IMR-90 (cell line): ENCODE data around the gene ZYG11A. TPM values are rescaled to one million over a fixed set of nuclear protein-coding genes. Genes with fewer than 3 reads are reported as not detected.

Experiments used
- ATAC-seq: fragments of 200-7000 bp; cut with Tn5 transposase; 2 replicates; pipeline ENCODE4 v1.9.1; 2020; ENCODE audit warnings: low read depth, mild to moderate bottlenecking, moderate library complexity
- BruUV-seq: library from RNA; stranded (reverse); fragments of 400-500 nt; replicated peaks from 2 replicates; lab custom pipeline; 2021; lab: Mats Ljungman, UMichigan
- CTCF ChIA-PET: fragments of 300-600 bp; formaldehyde crosslinking; extraction: SDS; loops from one replicate; lab custom pipeline; 2021; ENCODE audit warnings: antibody characterized with exemption; lab: Yijun Ruan, JAX
- POLR2A ChIA-PET: fragments of 300-600 bp; sonication (Branson Sonifier 250); formaldehyde crosslinking; loops from one replicate; lab custom pipeline; 2022; ENCODE audit warnings: antibody characterized with exemption; ENCODE audit not compliant: unreplicated experiment; lab: Charles Lee
- DNase-seq: peaks from one replicate; pipeline ENCODE4 v3.0.0; 2013
- H2AFZ ChIP-seq: replicated peaks from 2 replicates; pipeline ENCODE3; 2013; ENCODE audit warnings: low read length, mild to moderate bottlenecking; ENCODE audit not compliant: poor library complexity
- H2AK5ac ChIP-seq: 2 replicates; pipeline ENCODE4 v1.6.1; 2013; ENCODE audit warnings: low read depth, low read length, inconsistent platforms
- H2AK9ac ChIP-seq: replicated peaks from 2 replicates; pipeline ENCODE3; 2013; ENCODE audit warnings: mild to moderate bottlenecking, low read depth, low read length, moderate library complexity; ENCODE audit not compliant: poor library complexity
- H2BK120ac ChIP-seq: 2 replicates; pipeline ENCODE4 v1.6.1; 2013; ENCODE audit warnings: low read depth, low read length, inconsistent platforms
- H2BK15ac ChIP-seq: 3 replicates; pipeline ENCODE4 v1.6.1; 2013; ENCODE audit warnings: low read depth, low read length, inconsistent platforms
- H2BK20ac ChIP-seq: 2 replicates; pipeline ENCODE4 v1.6.1; 2013; ENCODE audit warnings: low read depth, mild to moderate bottlenecking, inconsistent platforms, low read length, moderate library complexity
- H2BK5ac ChIP-seq: 2 replicates; pipeline ENCODE4 v1.6.1; 2013; ENCODE audit warnings: mild to moderate bottlenecking, low read depth, low read length, inconsistent platforms; ENCODE audit not compliant: poor library complexity, severe bottlenecking
- H3K14ac ChIP-seq: replicated peaks from 2 replicates; pipeline ENCODE4 v1.6.1; 2013; ENCODE audit warnings: low read depth, low read length, inconsistent platforms
- H3K18ac ChIP-seq: 2 replicates; pipeline ENCODE4 v1.6.1; 2013; ENCODE audit warnings: low read depth, low read length, control low read depth
- H3K23ac ChIP-seq: 2 replicates; pipeline ENCODE4 v1.6.1; 2013; ENCODE audit warnings: low read depth, low read length, inconsistent platforms
- H3K27ac ChIP-seq: 2 replicates; pipeline ENCODE4 v1.5.1; 2013; ENCODE audit warnings: mild to moderate bottlenecking, control low read depth, low read length; ENCODE audit not compliant: insufficient read depth
- H3K27me3 ChIP-seq: 2 replicates; pipeline ENCODE4 v1.6.1; 2013; ENCODE audit warnings: low read length; ENCODE audit not compliant: control insufficient read depth, insufficient read depth
- H3K36me3 ChIP-seq: 2 replicates; pipeline ENCODE4 v1.6.1; 2013; ENCODE audit warnings: low read length, mixed read lengths; ENCODE audit not compliant: control insufficient read depth, insufficient read depth
- H3K4ac ChIP-seq: 2 replicates; pipeline ENCODE4 v1.6.1; 2013; ENCODE audit warnings: low read depth, low read length, inconsistent platforms
- H3K4me1 ChIP-seq: 2 replicates; pipeline ENCODE4 v1.6.1; 2013; ENCODE audit warnings: low read length, mixed read lengths; ENCODE audit not compliant: control insufficient read depth, insufficient read depth
- H3K4me2 ChIP-seq: 2 replicates; pipeline ENCODE4 v1.6.1; 2013; ENCODE audit warnings: low read depth, mild to moderate bottlenecking, control low read depth, low read length, moderate library complexity
- H3K4me3 ChIP-seq: 2 replicates; pipeline ENCODE4 v1.5.1; 2013; ENCODE audit warnings: low read depth, mild to moderate bottlenecking, control low read depth, low read length, moderate library complexity; ENCODE audit not compliant: insufficient read depth
- H3K56ac ChIP-seq: 2 replicates; pipeline ENCODE4 v1.6.1; 2013; ENCODE audit warnings: low read length, inconsistent platforms; ENCODE audit not compliant: insufficient read depth; ENCODE audit errors: extremely low read depth
- H3K79me1 ChIP-seq, 2 experiments: 2 replicates each; pipeline ENCODE4 v1.6.1; 2013; ENCODE audit warnings: low read length in 2 of 2, inconsistent platforms in 1 of 2, low read depth in 1 of 2
- H3K9ac ChIP-seq: 2 replicates; pipeline ENCODE4 v1.6.1; 2013; ENCODE audit warnings: low read depth, low read length, control low read depth
- H3K9me1 ChIP-seq: 2 replicates; pipeline ENCODE4 v1.6.1; 2013; ENCODE audit warnings: low read length, inconsistent platforms; ENCODE audit not compliant: insufficient read depth
- H3K9me3 ChIP-seq: 2 replicates; pipeline ENCODE4 v1.6.1; 2013; ENCODE audit warnings: low read length; ENCODE audit not compliant: control insufficient read depth, insufficient read depth
- H4K20me1 ChIP-seq: 2 replicates; pipeline ENCODE4 v1.6.1; 2013; ENCODE audit warnings: low read length, inconsistent platforms; ENCODE audit not compliant: insufficient read depth
- H4K5ac ChIP-seq: 2 replicates; pipeline ENCODE4 v1.6.1; 2013; ENCODE audit warnings: mild to moderate bottlenecking, low read depth, low read length, control low read depth
- H4K8ac ChIP-seq, 2 experiments: 2 replicates each; pipeline ENCODE4 v1.6.1; 2013; ENCODE audit warnings: low read depth in 2 of 2, low read length in 2 of 2, control low read depth in 1 of 2, inconsistent platforms in 1 of 2
- H4K91ac ChIP-seq: 2 replicates; pipeline ENCODE4 v1.6.1; 2013; ENCODE audit warnings: low read depth, low read length, inconsistent platforms; ENCODE audit not compliant: insufficient read depth
- WGBS, 2 experiments: methylation state at CpG; one replicate each; pipeline versions ENCODE4 v1.1.5 to v1.1.7; 2013; ENCODE audit warnings: missing lambda C conversion rate in 2 of 2; ENCODE audit not compliant: insufficient read length in 1 of 2; ENCODE audit errors: extremely low coverage in 2 of 2; 5-methylcytosine and 5-hydroxymethylcytosine counted together
- dilution Hi-C: fragments of 300-500 bp; cut with HindIII; formaldehyde crosslinking; loops from one replicate; pipeline ENCODE4 v1.14.3; 2018; ENCODE audit warnings: low sequenced_read_pairs; ENCODE audit not compliant: unreplicated experiment
- in situ Hi-C: fragments of 300-500 bp; cut with MboI; formaldehyde crosslinking; loops from 3 replicates; pipeline ENCODE4 v1.14.3; 2019; ENCODE audit warnings: low sequenced_read_pairs, inconsistent platforms, mixed read lengths
- intact Hi-C: fragments of 100-400 bp; cut with micrococcal nuclease; formaldehyde crosslinking; loops from 2 replicates; pipeline ENCODE4 v1.10.0; 2022
- polyA plus RNA-seq, 3 experiments: library from polyadenylated mRNA; depleted of rRNA; stranded (reverse); fragments of >200 nt; gene quantifications; 2 replicates each; pipeline ENCODE4 v1.2.3, GENCODE V29; 2012; ENCODE audit warnings: low replicate concordance in 1 of 3
- total RNA-seq: library from RNA; depleted of rRNA; stranded (reverse); fragments of >200 nt; gene quantifications from 2 replicates; pipeline ENCODE4 v1.2.3, GENCODE V29; 2012
- TF ChIP-seq, protein P1 (sequence below): fragments of 150-350 bp; IDR thresholded peaks from 2 replicates; pipeline ENCODE4 v1.6.1; 2016; ENCODE audit warnings: low read depth, mild to moderate bottlenecking, low read length, moderate library complexity, borderline replicate concordance

Gene ZYG11A
- total and polyA plus RNA-seq, 2 of the 4 experiments (the other 2 are of a cell fraction) = 0.63 to 2.0 TPM

DNA sequence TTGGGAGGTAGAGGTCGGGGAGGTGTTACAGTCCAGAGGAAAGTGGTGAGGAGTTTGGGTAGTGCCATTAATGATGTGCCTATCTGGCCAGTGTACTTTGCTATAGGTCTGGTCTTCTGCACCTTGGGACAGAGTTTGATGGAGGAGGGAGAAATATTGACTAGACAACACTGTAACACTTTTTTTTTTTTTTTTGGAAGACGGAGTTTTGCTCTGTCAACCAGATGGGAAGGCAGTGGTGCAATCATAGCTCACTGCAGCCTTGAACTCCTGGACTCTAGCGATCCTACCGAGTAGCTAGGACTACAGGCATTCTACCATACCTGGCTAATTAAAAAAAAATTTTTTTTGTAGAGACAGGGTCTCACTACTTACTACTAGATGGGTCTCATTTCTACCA, 86.5 kb downstream of the ZYG11A start:
- peaks cover 17 to 31% of the 10 kb centered on the region in 2 experiments for H3K79me1 ChIP-seq
- ChIA-PET POLR2A (no interaction called here), CTCF (interaction anchor here (0.6 kb wide), 1 partner anchor 305 kb away, joined by 3 read pairs; no protein-coding TSS in a partner anchor)

More for the DNA sequence above, 86.5 kb downstream of the ZYG11A start:
- in situ Hi-C loops = no loop called here
- Histone ChIP-seq H2BK120ac (no peak overlapping the region), H2BK20ac (no peak overlapping the region), H3K27ac (no peak overlapping the region), H3K56ac (no peak overlapping the region), H3K18ac (no peak overlapping the region), H2AFZ (no peak overlapping the region), H4K20me1 (peaks cover 3% of the 10 kb centered on the region; the same call in 1 of the 2 replicates), H3K4me1 (0 out of 2 replicates have a peak, but pooled peaks cover 3% of the 10 kb centered on the region), H4K91ac (no peak overlapping the region), H2BK5ac (no peak overlapping the region), H3K4me2 (no peak overlapping the region), H3K9ac (no peak overlapping the region), H4K5ac (no peak overlapping the region), H3K4ac (no peak overlapping the region), H3K9me3 (no peaks in the 10 kb centered on the region), H3K23ac (peak overlapping the region; percentile 35; the same call in 1 of the 2 replicates), H2AK9ac (no peak overlapping the region), H3K9me1 (peaks cover 3% of the 10 kb centered on the region; the same call in 1 of the 2 replicates), H3K36me3 (no peaks in the 10 kb centered on the region), H3K4me3 (no peak overlapping the region), H2BK15ac (no peak overlapping the region), H2AK5ac (no peak overlapping the region), H3K27me3 (no peaks in the 10 kb centered on the region), H4K8ac (no peak overlapping the region), H3K14ac (0 out of 2 replicates have a peak overlapping the region, but pooled peaks have one; percentile 1)
- DNase-seq (no peak), ATAC-seq (no peak)
- BruUV-seq = no TSS peak
- dilution Hi-C loops = no loop called here
- intact Hi-C loops = loop anchor here (10.0 kb wide), 2 partner anchors 224 to 256 kb away; no protein-coding TSS in a partner anchor
- TF ChIP-seq, protein P1, sequence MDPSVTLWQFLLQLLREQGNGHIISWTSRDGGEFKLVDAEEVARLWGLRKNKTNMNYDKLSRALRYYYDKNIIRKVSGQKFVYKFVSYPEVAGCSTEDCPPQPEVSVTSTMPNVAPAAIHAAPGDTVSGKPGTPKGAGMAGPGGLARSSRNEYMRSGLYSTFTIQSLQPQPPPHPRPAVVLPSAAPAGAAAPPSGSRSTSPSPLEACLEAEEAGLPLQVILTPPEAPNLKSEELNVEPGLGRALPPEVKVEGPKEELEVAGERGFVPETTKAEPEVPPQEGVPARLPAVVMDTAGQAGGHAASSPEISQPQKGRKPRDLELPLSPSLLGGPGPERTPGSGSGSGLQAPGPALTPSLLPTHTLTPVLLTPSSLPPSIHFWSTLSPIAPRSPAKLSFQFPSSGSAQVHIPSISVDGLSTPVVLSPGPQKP = no peak
- no CpG with 5 or more reads among the region's 4 CpGs for WGBS, 2 experiments
